HUES48 (cell line): ENCODE measurements around the gene PNPLA1.

Experiments
- H3K27ac ChIP-seq: one replicate; pipeline ENCODE4 v1.7.0; 2013; ENCODE audit warnings: low read depth, low read length, inconsistent platforms
- H3K27me3 ChIP-seq: 2 replicates; pipeline ENCODE4 v1.6.1; 2013; ENCODE audit warnings: mild to moderate bottlenecking, low read length; ENCODE audit not compliant: control insufficient read depth, insufficient read depth
- H3K36me3 ChIP-seq: 2 replicates; pipeline ENCODE4 v1.6.1; 2013; ENCODE audit warnings: low read length; ENCODE audit not compliant: control insufficient read depth, insufficient read depth
- H3K4me1 ChIP-seq: 2 replicates; pipeline ENCODE4 v1.6.1; 2013; ENCODE audit warnings: mild to moderate bottlenecking, low read length; ENCODE audit not compliant: control insufficient read depth, insufficient read depth
- H3K4me3 ChIP-seq: 2 replicates; pipeline ENCODE4 v1.5.1; 2013; ENCODE audit warnings: mild to moderate bottlenecking, low read depth, low read length
- H3K9ac ChIP-seq: 2 replicates; pipeline ENCODE4 v1.6.1; 2013; ENCODE audit warnings: mild to moderate bottlenecking, low read depth, low read length, moderate library complexity
- H3K9me3 ChIP-seq: 2 replicates; pipeline ENCODE4 v1.6.1; 2013; ENCODE audit warnings: low read length; ENCODE audit not compliant: control insufficient read depth, insufficient read depth

Gene PNPLA1

DNA sequence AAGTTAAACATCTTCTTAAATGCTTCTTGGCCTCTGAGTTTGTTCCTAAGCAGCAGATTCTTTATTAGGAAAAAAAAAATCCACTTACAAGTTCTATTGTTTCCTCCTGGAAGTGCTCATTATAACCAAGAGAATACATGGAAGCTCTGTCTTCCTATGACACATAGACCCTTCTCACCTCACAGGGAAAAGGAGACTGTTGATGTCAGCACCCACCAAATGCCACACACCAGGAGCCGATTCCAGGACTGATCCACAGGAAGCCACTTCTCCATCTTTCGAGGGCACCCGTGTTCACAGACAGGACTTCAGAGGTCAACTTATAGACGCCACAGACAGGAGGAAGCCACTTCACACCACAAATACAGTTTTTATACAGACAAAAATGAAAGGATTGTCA is 80.2 kb downstream of the PNPLA1 start:
- Histone ChIP-seq H3K36me3 (no peaks in the 10 kb centered on the region), H3K4me3 (no peak overlapping the region), H3K9me3 (no peaks in the 10 kb centered on the region), H3K27me3 (no peaks in the 10 kb centered on the region), H3K4me1 (no peaks in the 10 kb centered on the region), H3K9ac (no peak overlapping the region), H3K27ac (no peak overlapping the region)

DNA sequence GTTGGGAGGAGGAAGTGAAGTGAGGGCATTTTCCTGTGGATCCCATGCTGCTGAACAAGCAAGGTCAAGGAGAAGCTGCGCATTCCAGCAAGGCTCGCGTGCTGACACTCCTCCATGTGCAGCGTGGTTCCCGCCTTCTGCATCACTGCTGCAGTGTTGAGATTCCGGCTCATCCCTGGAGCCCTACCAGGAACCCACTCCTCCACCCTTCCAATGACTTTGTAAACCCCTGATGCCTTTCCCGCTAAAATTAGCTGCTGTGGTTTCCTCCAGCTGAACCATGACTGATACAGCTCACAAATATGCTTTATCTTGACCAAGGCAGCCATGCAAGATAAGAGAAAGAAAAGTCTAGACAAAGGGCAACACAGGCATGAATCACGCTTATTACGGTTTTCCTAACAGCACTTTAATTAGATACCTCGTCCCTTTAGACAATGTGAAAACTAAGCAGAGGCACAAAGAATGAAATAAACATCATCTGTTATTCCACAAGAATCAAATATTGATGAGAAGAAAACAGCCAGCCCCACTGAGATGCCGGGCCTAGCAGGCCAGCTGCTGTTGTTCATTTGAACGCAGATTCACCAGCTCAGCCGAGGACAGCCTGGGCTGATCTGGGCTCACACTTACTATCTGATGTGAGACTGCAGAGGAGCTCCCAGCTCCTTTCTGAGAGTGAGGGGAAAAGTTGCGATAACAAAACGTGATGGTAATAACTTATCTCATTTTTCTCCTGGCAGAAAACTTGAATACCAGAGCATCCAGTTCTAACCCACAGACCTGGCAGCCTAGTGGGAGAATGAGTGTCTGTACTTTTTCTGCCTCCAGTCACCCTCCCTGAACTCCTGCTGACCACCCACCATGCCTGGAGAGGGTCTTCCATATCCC is 81.1 kb downstream of the PNPLA1 start:
- no peaks in the 10 kb centered on the region for H3K9me3 ChIP-seq
- H3K27ac ChIP-seq: no peak overlapping the region
- no peaks in the 10 kb centered on the region for H3K4me1 ChIP-seq
- H3K36me3 ChIP-seq: no peaks in the 10 kb centered on the region
- H3K27me3 ChIP-seq: no peaks in the 10 kb centered on the region
- H3K9ac ChIP-seq: no peak overlapping the region
- H3K4me3 ChIP-seq: no peak overlapping the region

DNA sequence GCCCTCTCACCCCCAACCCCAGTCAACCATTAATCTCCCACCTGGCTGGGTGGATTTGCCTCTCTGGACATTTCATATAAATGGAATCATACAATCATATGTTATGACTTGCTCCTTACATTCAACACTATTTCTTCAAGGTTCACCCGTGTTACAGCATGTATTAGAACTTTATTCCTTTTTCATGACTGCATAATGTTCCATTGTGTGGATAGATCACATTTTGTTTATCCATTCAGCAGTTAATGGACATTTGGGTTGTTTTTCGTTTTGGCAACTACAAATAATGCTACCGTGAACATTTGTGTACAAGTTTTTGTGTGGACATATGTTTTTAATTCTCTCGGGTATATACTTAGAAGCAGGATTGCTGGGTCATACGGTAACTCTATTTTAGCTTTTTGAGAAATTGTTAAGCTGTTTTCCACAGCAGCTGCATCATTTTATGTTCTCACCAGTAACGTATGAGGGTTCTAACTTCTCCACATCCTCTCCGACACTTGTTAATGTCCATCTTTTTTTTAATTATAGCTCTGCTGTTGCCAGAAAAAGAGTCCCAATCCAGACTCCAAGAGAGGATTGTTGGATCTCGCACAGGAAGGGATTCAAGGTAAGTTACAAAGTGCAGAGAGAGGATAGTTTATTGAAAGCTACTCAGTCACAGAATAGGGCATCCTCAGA is 82.8 kb downstream of the PNPLA1 start:
- H3K4me1 ChIP-seq: no peaks in the 10 kb centered on the region
- no peak overlapping the region for H3K9ac ChIP-seq
- no peak overlapping the region for H3K27ac ChIP-seq
- no peak overlapping the region for H3K4me3 ChIP-seq
- H3K27me3 ChIP-seq: no peaks in the 10 kb centered on the region
- H3K9me3 ChIP-seq: no peaks in the 10 kb centered on the region
- H3K36me3 ChIP-seq: no peaks in the 10 kb centered on the region

DNA sequence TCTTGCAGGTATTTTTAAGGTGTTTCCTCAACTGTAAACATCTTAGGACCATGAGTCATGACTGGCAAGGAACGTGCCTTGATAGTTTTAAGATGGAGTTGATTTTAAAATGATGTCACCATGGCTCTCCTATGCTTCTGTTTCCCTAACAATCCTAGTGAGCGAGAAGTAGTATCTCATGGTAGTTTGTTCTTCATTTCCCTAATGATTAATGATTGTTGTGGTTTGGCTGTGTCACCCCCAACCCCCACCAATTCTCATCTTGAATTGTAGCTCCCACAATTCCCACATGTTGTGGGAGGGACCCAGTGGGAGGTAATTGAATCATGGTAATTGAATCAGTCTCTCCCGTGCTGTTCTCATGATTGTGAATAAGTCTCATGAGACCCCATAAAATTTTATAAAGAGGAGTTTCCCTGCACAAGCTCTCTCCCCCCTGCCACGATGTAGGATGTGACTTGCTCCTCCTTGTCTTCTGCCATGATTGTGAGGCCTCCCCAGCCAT is 83.6 kb downstream of the PNPLA1 start:
- Histone ChIP-seq H3K27ac (no peak overlapping the region), H3K9me3 (no peaks in the 10 kb centered on the region), H3K4me1 (no peaks in the 10 kb centered on the region), H3K9ac (no peak overlapping the region), H3K36me3 (no peaks in the 10 kb centered on the region), H3K27me3 (no peaks in the 10 kb centered on the region), H3K4me3 (no peak overlapping the region)

DNA sequence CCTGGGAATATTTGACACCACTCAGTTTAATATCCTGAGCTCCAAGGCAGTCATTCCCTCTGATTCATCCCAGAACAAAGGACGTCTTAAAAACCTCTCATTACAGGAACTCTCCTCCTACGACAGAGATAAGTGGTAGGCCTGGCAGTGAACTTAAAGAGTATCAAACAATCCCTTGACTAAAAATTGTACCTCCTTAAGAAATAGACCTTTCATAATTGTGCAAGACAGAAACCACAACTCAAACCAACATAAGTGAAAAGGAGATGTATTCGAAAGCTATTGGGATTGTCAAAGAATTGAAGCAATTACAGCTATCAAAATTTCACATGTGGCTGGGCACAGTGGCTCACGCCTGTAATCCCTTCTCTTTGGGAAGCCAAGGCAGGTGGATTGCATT is 86.0 kb downstream of the PNPLA1 start:
- H3K9me3 ChIP-seq: no peaks in the 10 kb centered on the region
- H3K36me3 ChIP-seq: no peaks in the 10 kb centered on the region
- no peak overlapping the region for H3K9ac ChIP-seq
- no peak overlapping the region for H3K4me3 ChIP-seq
- no peak overlapping the region for H3K27ac ChIP-seq
- no peaks in the 10 kb centered on the region for H3K27me3 ChIP-seq
- no peaks in the 10 kb centered on the region for H3K4me1 ChIP-seq

DNA sequence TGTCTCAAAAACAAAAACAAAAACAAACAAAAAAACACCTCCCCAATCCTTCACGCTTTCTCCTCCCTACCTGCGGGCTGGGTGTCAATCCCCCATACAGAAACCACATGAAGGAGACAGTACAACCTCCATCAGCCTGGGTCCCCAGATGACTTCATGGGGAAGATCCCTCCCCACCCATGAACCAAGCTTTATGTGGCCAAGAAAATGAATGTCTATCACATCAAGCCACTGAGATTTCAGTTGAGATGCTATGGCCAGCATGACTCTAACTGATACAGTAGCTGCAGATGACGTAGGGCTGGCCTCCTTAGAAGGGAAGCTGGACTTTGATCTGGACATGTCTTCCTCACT is 88.0 kb downstream of the PNPLA1 start:
- H3K4me1 ChIP-seq: no peaks in the 10 kb centered on the region
- H3K9ac ChIP-seq: no peak overlapping the region
- H3K36me3 ChIP-seq: no peaks in the 10 kb centered on the region
- H3K27ac ChIP-seq: no peak overlapping the region
- no peaks in the 10 kb centered on the region for H3K27me3 ChIP-seq
- H3K4me3 ChIP-seq: no peak overlapping the region
- H3K9me3 ChIP-seq: no peaks in the 10 kb centered on the region
